ENCODE results near the gene CLIP4.
A peak's percentile ranks its signal among the peaks of the same experiment; 100 is the strongest.

The CLIP4 gene

DNA sequence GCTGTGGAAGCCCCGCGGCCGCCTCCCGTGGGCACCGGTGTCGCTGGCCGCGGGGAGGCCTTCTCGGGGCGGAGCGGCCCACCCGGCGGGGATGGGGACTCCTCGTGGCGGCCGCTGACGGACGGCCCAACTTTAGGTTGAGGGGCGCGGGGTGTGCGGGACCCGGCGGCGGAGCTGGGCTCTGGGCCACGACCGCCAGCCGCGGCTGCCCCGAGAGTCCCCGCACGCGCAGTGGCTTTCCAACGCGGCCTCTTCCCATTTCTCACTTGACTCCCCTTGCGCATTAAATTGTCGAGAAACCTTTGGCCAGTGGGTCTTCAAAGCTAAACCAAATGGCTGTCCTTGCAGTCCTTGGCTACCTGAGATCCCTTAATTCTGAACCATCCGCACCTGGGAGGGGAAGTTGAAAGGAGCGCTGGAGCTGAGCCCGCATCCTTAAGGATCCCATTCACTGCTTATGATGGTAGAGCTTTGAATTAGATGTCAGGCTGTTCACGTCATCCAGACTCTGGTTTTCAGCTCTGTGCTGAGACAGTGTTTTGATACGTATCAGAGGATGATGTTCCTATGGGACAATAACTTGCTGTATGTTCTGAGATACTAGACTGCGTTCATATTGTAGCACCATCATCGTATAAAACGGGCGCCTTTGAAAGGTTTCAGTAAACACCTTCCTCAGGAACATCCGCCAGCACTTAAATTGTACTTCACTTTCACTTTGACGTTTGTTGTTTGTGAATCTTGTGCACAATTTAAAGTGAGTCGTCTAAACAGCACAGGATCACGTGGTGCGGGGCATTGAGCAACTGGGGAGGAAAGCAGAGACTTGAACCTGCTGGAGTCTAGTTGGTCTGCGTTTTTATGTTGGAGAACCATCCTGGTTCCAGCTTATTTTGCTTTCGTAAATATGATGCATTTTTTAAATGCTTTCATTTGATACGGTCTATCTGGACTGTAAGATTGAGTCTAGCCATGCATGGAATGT is 874 bp downstream of the CLIP4 start:
- ATAC-seq = peak; percentile 73
- TF ChIP-seq, protein P1, sequence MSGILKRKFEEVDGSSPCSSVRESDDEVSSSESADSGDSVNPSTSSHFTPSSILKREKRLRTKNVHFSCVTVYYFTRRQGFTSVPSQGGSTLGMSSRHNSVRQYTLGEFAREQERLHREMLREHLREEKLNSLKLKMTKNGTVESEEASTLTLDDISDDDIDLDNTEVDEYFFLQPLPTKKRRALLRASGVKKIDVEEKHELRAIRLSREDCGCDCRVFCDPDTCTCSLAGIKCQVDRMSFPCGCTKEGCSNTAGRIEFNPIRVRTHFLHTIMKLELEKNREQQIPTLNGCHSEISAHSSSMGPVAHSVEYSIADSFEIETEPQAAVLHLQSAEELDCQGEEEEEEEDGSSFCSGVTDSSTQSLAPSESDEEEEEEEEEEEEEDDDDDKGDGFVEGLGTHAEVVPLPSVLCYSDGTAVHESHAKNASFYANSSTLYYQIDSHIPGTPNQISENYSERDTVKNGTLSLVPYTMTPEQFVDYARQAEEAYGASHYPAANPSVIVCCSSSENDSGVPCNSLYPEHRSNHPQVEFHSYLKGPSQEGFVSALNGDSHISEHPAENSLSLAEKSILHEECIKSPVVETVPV (CRISPR knock-in tag; IDR thresholded peaks at IDR 0.05) = no peak
- TF ChIP-seq RARB (CRISPR knock-in tag; IDR thresholded peaks at IDR 0.05) (no peak), GLIS3 (CRISPR knock-in tag; IDR thresholded peaks at IDR 0.05) (no peak), CSDC2 (CRISPR knock-in tag; IDR thresholded peaks at IDR 0.05) (peak; percentile 16; the same call in 1 of the 2 replicates), OSR1 (CRISPR knock-in tag; IDR thresholded peaks at IDR 0.05) (no peak), ARNTL (CRISPR knock-in tag; IDR thresholded peaks at IDR 0.05; ENCODE audit: borderline replicate concordance, low read depth) (no peak), ESRRG (CRISPR knock-in tag; IDR thresholded peaks at IDR 0.05) (0 out of 2 replicates have a peak, but pooled peaks have one; percentile 5), ZNF8 (CRISPR knock-in tag; IDR thresholded peaks at IDR 0.05) (no peak), TCF4 (CRISPR knock-in tag; IDR thresholded peaks at IDR 0.05; ENCODE audit: borderline replicate concordance) (no peak), TSHZ2 (CRISPR knock-in tag; IDR thresholded peaks at IDR 0.05) (0 out of 2 replicates have a peak, but pooled peaks have one; percentile 11), BACH2 (CRISPR knock-in tag; IDR thresholded peaks at IDR 0.05; ENCODE audit: borderline replicate concordance) (no peak), ZNF70 (CRISPR knock-in tag; IDR thresholded peaks at IDR 0.05) (no peak), ISL1 (CRISPR knock-in tag; IDR thresholded peaks at IDR 0.05) (0 out of 2 replicates have a peak, but pooled peaks have one; percentile 13), PPARA (CRISPR knock-in tag; IDR thresholded peaks at IDR 0.05; ENCODE audit: borderline replicate concordance) (no peak), POU6F1 (CRISPR knock-in tag; IDR thresholded peaks at IDR 0.05; ENCODE audit: borderline replicate concordance, low read depth) (no peak), ZC3H10 (CRISPR knock-in tag; IDR thresholded peaks at IDR 0.05) (no peak), ZNF565 (CRISPR knock-in tag; conservative IDR thresholded peaks at IDR 0.05; ENCODE audit: low read depth) (no peak), PATZ1 (CRISPR knock-in tag; IDR thresholded peaks at IDR 0.05; ENCODE audit: borderline replicate concordance) (no peak), ZFP3 (CRISPR knock-in tag; IDR thresholded peaks at IDR 0.05) (no peak), TOX (CRISPR knock-in tag; IDR thresholded peaks at IDR 0.05; ENCODE audit: borderline replicate concordance) (no peak), ZFP30 (CRISPR knock-in tag; IDR thresholded peaks at IDR 0.05) (no peak), SNAI2 (CRISPR knock-in tag; IDR thresholded peaks at IDR 0.05) (peak; percentile 47; the same call in 1 of the 2 replicates)
- TF ChIP-seq, protein P2, sequence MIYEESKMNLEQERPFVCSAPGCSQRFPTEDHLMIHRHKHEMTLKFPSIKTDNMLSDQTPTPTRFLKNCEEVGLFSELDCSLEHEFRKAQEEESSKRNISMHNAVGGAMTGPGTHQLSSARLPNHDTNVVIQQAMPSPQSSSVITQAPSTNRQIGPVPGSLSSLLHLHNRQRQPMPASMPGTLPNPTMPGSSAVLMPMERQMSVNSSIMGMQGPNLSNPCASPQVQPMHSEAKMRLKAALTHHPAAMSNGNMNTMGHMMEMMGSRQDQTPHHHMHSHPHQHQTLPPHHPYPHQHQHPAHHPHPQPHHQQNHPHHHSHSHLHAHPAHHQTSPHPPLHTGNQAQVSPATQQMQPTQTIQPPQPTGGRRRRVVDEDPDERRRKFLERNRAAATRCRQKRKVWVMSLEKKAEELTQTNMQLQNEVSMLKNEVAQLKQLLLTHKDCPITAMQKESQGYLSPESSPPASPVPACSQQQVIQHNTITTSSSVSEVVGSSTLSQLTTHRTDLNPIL (CRISPR knock-in tag; IDR thresholded peaks at IDR 0.05; ENCODE audit: low read depth) = no peak

Data from SK-N-SH treated with all-trans-retinoic acid at 6 μM for 48 hours (cell line).